PC-9 (cell line): Measurements from ENCODE around the gene KIF3C. TPM values are rescaled to one million over a fixed set of nuclear protein-coding genes. Genes with fewer than 3 reads are reported as not detected.
A peak's percentile ranks its signal among the peaks of the same experiment; 100 is the strongest.

Experiments used
- BruUV-seq: library from RNA; stranded (reverse); fragments of 400-500 nt; replicated peaks from 2 replicates; lab custom pipeline; 2021; lab: Mats Ljungman, UMichigan
- CTCF ChIA-PET: fragments of 300-600 bp; sonication (Branson Sonifier 250); formaldehyde crosslinking; loops from one replicate; lab custom pipeline; 2022; ENCODE audit warnings: antibody characterized with exemption; lab: Charles Lee
- POLR2A ChIA-PET: fragments of 300-600 bp; sonication (Branson Sonifier 250); formaldehyde crosslinking; loops from one replicate; lab custom pipeline; 2022; ENCODE audit warnings: antibody characterized with exemption; ENCODE audit not compliant: unreplicated experiment; lab: Charles Lee
- DNase-seq, 2 experiments: peaks; one replicate each; pipeline versions ENCODE4 v3.0.0 to v3.0.0-alpha.2; 2015 to 2022; ENCODE audit warnings: mixed read lengths in 1 of 2
- H2AFZ ChIP-seq: fragments of 200-600 bp; sonication (generic); 2 replicates; pipeline ENCODE4 v1.8.1; 2017; ENCODE audit warnings: antibody characterized with exemption
- H3F3A ChIP-seq: fragments of 200-600 bp; sonication (generic); 2 replicates; pipeline ENCODE4 v1.8.1; 2017; ENCODE audit warnings: antibody characterized with exemption, mild to moderate bottlenecking, low read depth; ENCODE audit not compliant: insufficient read depth
- H3K27ac ChIP-seq: fragments of 200-600 bp; sonication (generic); 2 replicates; pipeline ENCODE4 v1.6.1; 2016; ENCODE audit warnings: mixed run types
- H3K27me3 ChIP-seq: fragments of 200-600 bp; sonication (generic); 2 replicates; pipeline ENCODE4 v1.6.1; 2016; ENCODE audit warnings: low read depth, mixed run types; ENCODE audit not compliant: insufficient read depth
- H3K36me3 ChIP-seq: fragments of 200-600 bp; sonication (generic); 2 replicates; pipeline ENCODE4 v1.6.1; 2016; ENCODE audit warnings: low read depth, mixed run types
- H3K4me1 ChIP-seq: fragments of 200-600 bp; sonication (generic); replicated peaks from 2 replicates; pipeline ENCODE4 v1.6.1; 2016; ENCODE audit warnings: mixed run types; ENCODE audit not compliant: insufficient read depth
- H3K4me2 ChIP-seq: fragments of 200-600 bp; sonication (generic); 2 replicates; pipeline ENCODE4 v1.6.1; 2017; ENCODE audit warnings: mixed run types
- H3K4me3 ChIP-seq: fragments of 200-600 bp; sonication (generic); 2 replicates; pipeline ENCODE4 v1.6.1; 2016; ENCODE audit warnings: mixed run types
- H3K79me2 ChIP-seq: fragments of 200-600 bp; sonication (generic); 2 replicates; pipeline ENCODE4 v1.6.1; 2017; ENCODE audit warnings: low read depth, mixed run types
- H3K9me2 ChIP-seq: fragments of 200-600 bp; sonication (generic); 2 replicates; pipeline ENCODE4 v1.8.1; 2017; ENCODE audit warnings: mild to moderate bottlenecking; ENCODE audit not compliant: insufficient read depth
- H3K9me3 ChIP-seq: fragments of 200-600 bp; sonication (generic); 2 replicates; pipeline ENCODE4 v1.8.1; 2016; ENCODE audit warnings: low read depth; ENCODE audit not compliant: insufficient read depth
- H4K20me1 ChIP-seq: fragments of 200-600 bp; sonication (generic); 2 replicates; pipeline ENCODE4 v1.8.1; 2017; ENCODE audit not compliant: insufficient read depth
- CTCF ChIP-seq: fragments of 200-600 bp; sonication (generic); conservative IDR thresholded peaks from 2 replicates; pipeline ENCODE4 v1.6.1; 2017; ENCODE audit warnings: mixed run types, antibody characterized with exemption, mild to moderate bottlenecking, moderate library complexity
- EZH2 ChIP-seq: fragments of 200-600 bp; sonication (generic); IDR thresholded peaks from 2 replicates; pipeline ENCODE4 v1.8.0; 2017; ENCODE audit warnings: antibody characterized with exemption, low read depth
- intact Hi-C: fragments of 100-400 bp; cut with micrococcal nuclease; formaldehyde crosslinking; loops from one replicate; pipeline ENCODE4 v1.10.0; 2022; ENCODE audit not compliant: unreplicated experiment
- total RNA-seq: library from RNA; stranded (reverse); gene quantifications from 2 replicates; pipeline ENCODE4 v1.2.3, GENCODE V29; 2021

The KIF3C gene
- total RNA-seq, 1 experiment from 2014 or later = 50.5 TPM

- Histone ChIP-seq H4K20me1 (no peaks in the 10 kb centered on the region), H2AFZ (no peak overlapping the region), H3K27me3 (no peaks in the 10 kb centered on the region), H3F3A (peaks cover 5% of the 10 kb centered on the region; the same call in 1 of the 2 replicates), H3K9me2 (no peaks in the 10 kb centered on the region), H3K4me1 (no peaks in the 10 kb centered on the region), H3K9me3 (no peaks in the 10 kb centered on the region), H3K79me2 (no peaks in the 10 kb centered on the region), H3K4me3 (no peak overlapping the region), H3K27ac (no peak overlapping the region), H3K4me2 (no peak overlapping the region), H3K36me3 (no peaks in the 10 kb centered on the region)
- intact Hi-C loops = loop anchor here (1.0 to 5.0 kb wide), 8 partner anchors 40 to 796 kb away; no protein-coding TSS in a partner anchor
- TF ChIP-seq CTCF (peak; percentile 99), EZH2 (no peak)
- ChIA-PET POLR2A (no interaction called here), CTCF (interaction anchor here (0.6 to 1.3 kb wide), 4 partner anchors 41 to 194 kb away, joined by 3 to 5 read pairs (median 4); no protein-coding TSS in a partner anchor)
- no TSS peak for BruUV-seq
- DNase-seq = peak; percentile 67 to 68
Measured at GRCh38 chr2:25951071-25951547, 31.2 kb downstream of the KIF3C start.

- Histone ChIP-seq H3K27ac (no peak overlapping the region), H3F3A (peaks cover 5% of the 10 kb centered on the region; the same call in 1 of the 2 replicates), H3K79me2 (no peaks in the 10 kb centered on the region), H2AFZ (no peak overlapping the region), H3K9me2 (no peaks in the 10 kb centered on the region), H3K36me3 (no peaks in the 10 kb centered on the region), H4K20me1 (no peaks in the 10 kb centered on the region), H3K9me3 (no peaks in the 10 kb centered on the region), H3K27me3 (no peaks in the 10 kb centered on the region), H3K4me1 (no peaks in the 10 kb centered on the region), H3K4me2 (no peak overlapping the region), H3K4me3 (no peak overlapping the region)
- TF ChIP-seq EZH2 (no peak), CTCF (no peak)
- POLR2A ChIA-PET = no interaction called here
- BruUV-seq = no TSS peak
- intact Hi-C loops = no loop called here
- no peak for DNase-seq
- CTCF ChIA-PET = no interaction called here
Measured at GRCh38 chr2:25948437-25948836, 33.9 kb downstream of the KIF3C start.

- no TSS peak for BruUV-seq
- Histone ChIP-seq H3K9me2 (no peaks in the 10 kb centered on the region), H3K4me1 (peaks cover 9% of the 10 kb centered on the region), H2AFZ (no peak overlapping the region), H3K4me2 (no peak overlapping the region), H3F3A (no peaks in the 10 kb centered on the region), H3K36me3 (no peaks in the 10 kb centered on the region), H3K27me3 (no peaks in the 10 kb centered on the region), H3K27ac (no peak overlapping the region), H3K9me3 (no peaks in the 10 kb centered on the region), H3K79me2 (no peaks in the 10 kb centered on the region), H3K4me3 (no peak overlapping the region), H4K20me1 (no peaks in the 10 kb centered on the region)
- intact Hi-C loops = no loop called here
- DNase-seq = no peak
- ChIA-PET CTCF (interaction anchor here (0.6 kb wide), 1 partner anchor 8 kb away, joined by 3 read pairs; no protein-coding TSS in a partner anchor), POLR2A (no interaction called here)
- no peak for TF ChIP-seq CTCF
- no peak for TF ChIP-seq EZH2
Measured at GRCh38 chr2:25941042-25941441, 41.3 kb downstream of the KIF3C start.
